ENCODE measurements around the gene PDE2A.

The PDE2A gene

GRCh38 chr11:72643547-72643946 lies 30.7 kb downstream of the PDE2A start:
- TF ChIP-seq PAX5 (IDR thresholded peaks at IDR 0.05; ENCODE audit: insufficient read depth, low read length, severe bottlenecking) (no peak), POLR2AphosphoS5 (IDR thresholded peaks at IDR 0.05; ENCODE audit: low read depth, low read length) (no peak), SPI1 (IDR thresholded peaks at IDR 0.05; ENCODE audit: low read depth, low read length) (no peak), POLR2A (IDR thresholded peaks at IDR 0.05; ENCODE audit: low read depth, low read length) (no peak), POU2F2 (IDR thresholded peaks at IDR 0.05; ENCODE audit: low read depth, low read length) (no peak), TAF1 (IDR thresholded peaks at IDR 0.05; ENCODE audit: low read depth, low read length) (no peak)
- DNase-seq (ENCODE audit: insufficient read length, low spot score) (no peak), FAIRE-seq (no peak)

DNA sequence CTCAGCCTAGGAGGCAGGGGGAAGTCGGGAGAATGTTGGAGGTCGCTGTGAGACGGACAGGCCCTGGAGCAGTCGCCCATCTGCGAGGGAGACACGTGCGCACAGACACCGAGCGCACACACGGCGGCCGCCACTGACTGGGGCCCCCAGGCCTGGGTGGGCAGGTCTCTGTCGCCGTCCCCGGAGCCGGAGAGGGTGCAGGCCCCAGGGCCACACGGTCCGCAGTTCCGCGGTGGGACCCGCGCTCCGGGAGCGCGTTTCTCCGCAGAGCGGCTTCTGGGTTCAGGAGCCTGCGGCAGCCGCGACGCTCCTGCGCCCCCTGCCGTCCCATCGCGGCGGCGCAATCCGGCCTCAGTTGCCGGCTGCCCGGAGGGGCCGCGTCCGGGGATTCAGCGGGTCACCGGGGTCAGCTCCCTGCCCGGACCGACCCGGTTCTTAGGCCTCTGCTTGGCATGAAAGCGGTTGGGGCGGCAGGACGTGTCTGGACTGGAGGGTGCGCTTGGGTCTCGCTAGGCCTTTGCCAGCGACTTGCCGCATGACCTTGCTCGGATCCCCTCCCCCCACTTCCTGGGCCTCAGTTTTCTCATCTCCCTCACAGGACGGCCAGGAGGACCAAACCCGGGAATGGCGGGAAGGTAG lies 31.2 kb downstream of the PDE2A start:
- FAIRE-seq: peak; percentile 89

DNA sequence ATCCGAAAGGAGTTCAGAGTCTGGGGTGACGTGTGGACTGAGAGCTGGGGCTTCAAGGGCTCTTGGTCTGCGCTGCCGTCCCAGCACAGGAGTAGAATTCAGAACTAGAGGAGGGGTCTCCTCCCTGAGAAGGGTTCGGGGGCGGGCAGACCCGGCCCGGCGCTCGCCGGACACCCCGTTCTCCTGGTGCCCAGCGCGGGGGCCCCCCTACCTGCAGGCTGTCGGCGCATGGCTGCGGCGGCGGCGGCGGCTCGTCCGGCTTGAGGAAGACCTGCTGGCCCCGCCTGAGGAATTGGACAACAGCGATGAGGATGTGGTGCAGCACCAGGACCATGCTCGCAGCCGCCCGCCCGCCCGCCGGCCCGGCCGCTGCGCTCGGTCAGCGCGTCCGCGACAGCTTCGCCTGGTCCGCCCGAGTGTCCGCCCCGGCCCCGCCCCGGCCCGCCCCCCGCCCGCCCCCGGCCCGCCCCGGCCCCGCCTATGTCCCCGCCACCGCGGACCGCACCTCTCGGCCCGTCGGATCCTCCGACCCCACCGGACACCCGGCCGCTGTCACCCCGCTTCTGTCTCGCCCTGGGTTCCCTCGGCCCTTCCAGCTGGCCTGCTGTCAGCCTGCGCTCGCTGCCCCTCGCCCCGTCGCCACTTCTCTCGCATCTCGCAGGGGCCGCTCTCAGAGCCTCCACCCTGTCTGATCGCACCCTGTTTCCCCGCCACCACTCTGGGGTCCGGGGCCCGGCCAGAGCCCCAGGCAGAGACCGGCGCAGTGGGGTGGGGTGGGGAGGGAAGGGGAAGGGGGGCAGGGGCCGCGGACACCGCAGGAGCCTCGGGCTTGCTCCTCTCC lies 32.0 kb downstream of the PDE2A start:
- no peak for FAIRE-seq
- no peak for TF ChIP-seq POLR2A (IDR thresholded peaks at IDR 0.05; ENCODE audit: low read depth, low read length)
- no peak for TF ChIP-seq TAF1 (IDR thresholded peaks at IDR 0.05; ENCODE audit: low read depth, low read length)
- no peak for TF ChIP-seq POLR2AphosphoS5 (IDR thresholded peaks at IDR 0.05; ENCODE audit: low read depth, low read length)
- TF ChIP-seq SPI1 (IDR thresholded peaks at IDR 0.05; ENCODE audit: low read depth, low read length): no peak
- TF ChIP-seq PAX5 (IDR thresholded peaks at IDR 0.05; ENCODE audit: insufficient read depth, low read length, severe bottlenecking): no peak
- TF ChIP-seq POU2F2 (IDR thresholded peaks at IDR 0.05; ENCODE audit: low read depth, low read length): no peak
- peak; percentile 49 for DNase-seq (ENCODE audit: insufficient read length, low spot score)

More for the DNA sequence above, 31.2 kb downstream of the PDE2A start:
- TF ChIP-seq POU2F2 (IDR thresholded peaks at IDR 0.05; ENCODE audit: low read depth, low read length) (0 out of 2 replicates have a peak, but pooled peaks have one; percentile 42), POLR2A (IDR thresholded peaks at IDR 0.05; ENCODE audit: low read depth, low read length) (no peak), POLR2AphosphoS5 (IDR thresholded peaks at IDR 0.05; ENCODE audit: low read depth, low read length) (no peak), TAF1 (IDR thresholded peaks at IDR 0.05; ENCODE audit: low read depth, low read length) (no peak), PAX5 (IDR thresholded peaks at IDR 0.05; ENCODE audit: insufficient read depth, low read length, severe bottlenecking) (no peak), SPI1 (IDR thresholded peaks at IDR 0.05; ENCODE audit: low read depth, low read length) (no peak)
- DNase-seq (ENCODE audit: insufficient read length, low spot score): peak; percentile 93

DNA sequence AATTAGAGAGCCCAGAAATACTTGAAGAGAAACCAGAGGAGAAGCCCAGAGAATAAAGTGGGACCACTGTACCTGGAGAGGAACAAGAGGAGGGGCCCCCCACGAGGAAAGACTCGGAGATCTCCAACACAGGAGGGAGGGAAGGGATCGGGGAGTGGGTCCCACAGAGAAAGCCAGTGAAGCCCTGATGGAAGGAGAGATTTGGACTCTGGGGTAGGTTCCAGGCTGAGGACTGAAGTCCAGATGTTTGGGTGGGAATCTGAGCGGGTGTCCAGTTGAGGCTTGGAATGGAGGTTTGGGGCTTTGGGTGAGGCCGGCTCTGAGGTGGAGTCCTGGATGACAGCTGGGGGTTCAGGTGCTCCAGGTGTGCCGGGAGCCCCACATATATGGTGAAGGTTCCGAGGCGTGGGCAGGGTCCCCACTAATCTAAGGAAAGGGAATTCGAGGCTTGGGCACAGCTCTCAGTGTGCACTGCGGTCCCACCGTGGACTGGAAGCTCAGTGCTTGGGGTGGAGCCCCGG lies 32.6 kb downstream of the PDE2A start:
- TF ChIP-seq POU2F2 (IDR thresholded peaks at IDR 0.05; ENCODE audit: low read depth, low read length): no peak
- TF ChIP-seq PAX5 (IDR thresholded peaks at IDR 0.05; ENCODE audit: insufficient read depth, low read length, severe bottlenecking): no peak
- no peak for TF ChIP-seq POLR2AphosphoS5 (IDR thresholded peaks at IDR 0.05; ENCODE audit: low read depth, low read length)
- no peak for TF ChIP-seq SPI1 (IDR thresholded peaks at IDR 0.05; ENCODE audit: low read depth, low read length)
- no peak for TF ChIP-seq POLR2A (IDR thresholded peaks at IDR 0.05; ENCODE audit: low read depth, low read length)
- TF ChIP-seq TAF1 (IDR thresholded peaks at IDR 0.05; ENCODE audit: low read depth, low read length): no peak
- DNase-seq (ENCODE audit: insufficient read length, low spot score) (no peak), FAIRE-seq (no peak)

GRCh38 chr11:72639502-72640375 lies 34.5 kb downstream of the PDE2A start:
- TF ChIP-seq PAX5 (IDR thresholded peaks at IDR 0.05; ENCODE audit: insufficient read depth, low read length, severe bottlenecking) (no peak), POLR2AphosphoS5 (IDR thresholded peaks at IDR 0.05; ENCODE audit: low read depth, low read length) (no peak), POLR2A (IDR thresholded peaks at IDR 0.05; ENCODE audit: low read depth, low read length) (no peak), SPI1 (IDR thresholded peaks at IDR 0.05; ENCODE audit: low read depth, low read length) (no peak), TAF1 (IDR thresholded peaks at IDR 0.05; ENCODE audit: low read depth, low read length) (no peak), POU2F2 (IDR thresholded peaks at IDR 0.05; ENCODE audit: low read depth, low read length) (no peak)
- no peak for FAIRE-seq

DNA sequence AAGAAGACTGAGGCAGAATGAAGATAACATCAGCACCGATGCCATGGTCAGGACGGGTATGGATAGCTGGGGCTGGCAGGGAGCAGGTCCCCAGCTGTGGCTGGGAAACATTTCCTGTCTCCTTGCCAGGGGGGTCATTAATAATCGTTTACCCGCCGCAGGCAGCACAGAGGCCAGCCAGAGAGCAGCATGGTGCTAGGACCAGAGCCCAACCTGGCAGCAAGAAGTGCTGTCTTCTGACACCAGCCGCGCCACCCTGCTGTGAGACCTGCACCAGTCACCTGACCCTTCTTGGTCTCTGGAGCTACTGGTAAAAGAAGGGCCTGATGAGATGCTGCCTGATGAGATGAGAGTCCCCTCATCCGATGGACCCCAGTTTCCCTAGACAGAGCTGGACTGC lies 36.3 kb downstream of the PDE2A start:
- TF ChIP-seq POU2F2 (IDR thresholded peaks at IDR 0.05; ENCODE audit: low read depth, low read length): no peak
- no peak for TF ChIP-seq POLR2A (IDR thresholded peaks at IDR 0.05; ENCODE audit: low read depth, low read length)
- TF ChIP-seq POLR2AphosphoS5 (IDR thresholded peaks at IDR 0.05; ENCODE audit: low read depth, low read length): no peak
- TF ChIP-seq TAF1 (IDR thresholded peaks at IDR 0.05; ENCODE audit: low read depth, low read length): no peak
- TF ChIP-seq SPI1 (IDR thresholded peaks at IDR 0.05; ENCODE audit: low read depth, low read length): no peak
- TF ChIP-seq PAX5 (IDR thresholded peaks at IDR 0.05; ENCODE audit: insufficient read depth, low read length, severe bottlenecking): no peak
- FAIRE-seq: no peak
- no peak for DNase-seq (ENCODE audit: insufficient read length, low spot score)

More at GRCh38 chr11:72639502-72640375, 34.5 kb downstream of the PDE2A start:
- DNase-seq (ENCODE audit: insufficient read length, low spot score): no peak

DNA sequence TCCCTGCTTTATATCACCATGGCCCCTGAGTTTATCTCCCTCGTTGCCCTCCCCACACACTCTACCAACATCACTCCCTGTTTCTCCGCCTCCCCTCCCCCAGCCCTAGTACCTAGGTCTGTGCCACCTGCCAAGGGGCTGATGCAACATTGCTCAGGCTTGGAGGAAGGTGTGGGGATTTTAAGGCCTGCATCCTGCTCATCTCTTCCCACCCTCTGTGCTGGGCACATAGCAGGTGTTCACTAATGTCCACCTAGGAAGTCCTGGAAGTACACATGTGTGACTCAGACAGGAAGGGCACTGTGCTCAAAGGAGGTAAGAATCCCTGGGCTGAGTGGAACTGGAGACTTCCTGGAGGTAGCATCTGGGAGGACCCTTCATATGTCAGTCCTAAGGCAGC lies 37.0 kb downstream of the PDE2A start:
- TF ChIP-seq PAX5 (IDR thresholded peaks at IDR 0.05; ENCODE audit: insufficient read depth, low read length, severe bottlenecking): no peak
- no peak for TF ChIP-seq POLR2A (IDR thresholded peaks at IDR 0.05; ENCODE audit: low read depth, low read length)
- no peak for TF ChIP-seq POU2F2 (IDR thresholded peaks at IDR 0.05; ENCODE audit: low read depth, low read length)
- TF ChIP-seq TAF1 (IDR thresholded peaks at IDR 0.05; ENCODE audit: low read depth, low read length): no peak
- no peak for TF ChIP-seq SPI1 (IDR thresholded peaks at IDR 0.05; ENCODE audit: low read depth, low read length)
- TF ChIP-seq POLR2AphosphoS5 (IDR thresholded peaks at IDR 0.05; ENCODE audit: low read depth, low read length): no peak
- FAIRE-seq (no peak), DNase-seq (ENCODE audit: insufficient read length, low spot score) (no peak)

GRCh38 chr11:72636376-72636775 lies 37.8 kb downstream of the PDE2A start:
- TF ChIP-seq POLR2A (IDR thresholded peaks at IDR 0.05; ENCODE audit: low read depth, low read length): no peak
- no peak for TF ChIP-seq POLR2AphosphoS5 (IDR thresholded peaks at IDR 0.05; ENCODE audit: low read depth, low read length)
- no peak for TF ChIP-seq SPI1 (IDR thresholded peaks at IDR 0.05; ENCODE audit: low read depth, low read length)
- no peak for TF ChIP-seq POU2F2 (IDR thresholded peaks at IDR 0.05; ENCODE audit: low read depth, low read length)
- no peak for TF ChIP-seq PAX5 (IDR thresholded peaks at IDR 0.05; ENCODE audit: insufficient read depth, low read length, severe bottlenecking)
- TF ChIP-seq TAF1 (IDR thresholded peaks at IDR 0.05; ENCODE audit: low read depth, low read length): no peak
- DNase-seq (ENCODE audit: insufficient read length, low spot score): no peak
- no peak for FAIRE-seq
